Adrenal gland (tissue), 12 donors: ENCODE data around the gene ACAD11. TPM values are rescaled to one million over a fixed set of nuclear protein-coding genes. Genes with fewer than 3 reads are reported as not detected.

Source experiments
- DNase-seq, 7 donors: peaks; one replicate each; pipeline ENCODE4 v3.0.0-alpha.2; 2019 to 2020
- H3K27ac ChIP-seq, 5 donors: fragments of 200-600 bp; sonication (generic) in 4 of 5; 1 replicate in 3 of 5; 2 replicates in 2 of 5; pipeline versions ENCODE4 v1.5.1 to v1.8.0; 2016 to 2020; ENCODE audit warnings: mild to moderate bottlenecking in 1 of 5
- H3K27me3 ChIP-seq: fragments of 200-600 bp; 2 replicates; pipeline ENCODE4 v1.8.0; 2021
- H3K36me3 ChIP-seq, 2 donors: fragments of 200-600 bp; replicated peaks in 1 of 2; 1 replicate in 1 of 2; 2 replicates in 1 of 2; pipeline versions ENCODE4 v1.5.1 to v1.8.0; 2018 to 2022
- H3K4me1 ChIP-seq, 2 donors: fragments of 200-600 bp; replicated peaks in 1 of 2; 1 replicate in 1 of 2; 2 replicates in 1 of 2; pipeline versions ENCODE4 v1.5.1 to v1.8.0; 2018 to 2021
- H3K4me3 ChIP-seq, 4 donors: fragments of 200-600 bp; sonication (generic) in 3 of 4; one replicate each; pipeline ENCODE4 v1.5.1; 2016 to 2018
- H3K9me3 ChIP-seq, 3 donors: fragments of 200-600 bp; sonication (generic) in 1 of 3; replicated peaks in 1 of 3; 1 replicate in 2 of 3; 2 replicates in 1 of 3; pipeline versions ENCODE4 v1.5.1 to v1.8.0; 2016 to 2021
- CTCF ChIP-seq, 6 experiments: fragments of 450-650 bp in 4 of 6; fragments of 200-600 bp in 2 of 6; sonication (generic) in 1 of 6; IDR thresholded peaks; 1 replicate in 5 of 6; 2 replicates in 1 of 6; pipeline versions ENCODE4 v1.5.1 to v1.8.0; 2016 to 2021; ENCODE audit warnings: antibody characterized with exemption in 6 of 6, mild to moderate bottlenecking in 2 of 6, moderate library complexity in 1 of 6
- POLR2A ChIP-seq, 2 donors: fragments of 450-650 bp; IDR thresholded peaks; one replicate each; pipeline ENCODE4 v1.6.1; 2017; ENCODE audit warnings: antibody characterized with exemption in 2 of 2, mild to moderate bottlenecking in 2 of 2, moderate library complexity in 1 of 2
- WGBS, 4 donors: extraction: QIAGEN DNeasy Blood & Tissue Kit in 2 of 4; methylation state at CpG; one replicate each; pipeline versions ENCODE4 v1.1.5 to v1.1.7; 2013 to 2017; 5-methylcytosine and 5-hydroxymethylcytosine counted together
- intact Hi-C, 2 donors: fragments of 100-400 bp; cut with DNase I; formaldehyde crosslinking; loops; one replicate each; pipeline versions ENCODE4 v1.14.1 to v1.15.0; 2022 to 2023
- polyA plus RNA-seq, 3 donors: library from polyadenylated mRNA; stranded (reverse); fragments of 200-250 nt in 2 of 3; fragments of 350-450 nt in 1 of 3; fragmentation: Illumina TruSeq in 1 of 3; extraction: RNeasy Lipid Tissue Mini Kit (QIAGEN cat#74804) in 1 of 3; gene quantifications; one replicate each; pipeline ENCODE4 v1.2.3, GENCODE V29; 2013 to 2014
- total RNA-seq, 9 donors: library from RNA; depleted of rRNA in 4 of 9; stranded (reverse); fragments of >200 nt in 4 of 9; fragments of 120-200 nt in 1 of 9; fragmentation: NEBNext Ultra II Directional in 1 of 9; extraction: Animal tissue kit (Norgen Biotek cat#: 25700) in 1 of 9; gene quantifications; one replicate each; pipeline versions ENCODE4 v1.1.0 to v1.2.4, GENCODE V29; 2013 to 2023
- donor health status: healthy with polysubstance abuse.
- donor health status: Bipolar disorder and iron deficiency.
- donor health status: DM: yes; HTN: yes; CAD: no.
- donor health status: DM: no; HTN: no; CAD: no.
- donor health status: DM: no; HTN: no; CAD: no.
- donor health status: DM: yes; HTN: yes; CAD: no.

The ACAD11 gene
- total and polyA plus RNA-seq, 12 donors: 13.6 to 59.1 (median 25.6) TPM

GRCh38 chr3:132694991-132695390, 35.4 kb upstream of the ACAD11 start:
- intact Hi-C loops: no loop called here
- Histone ChIP-seq H3K4me3 (no peak overlapping the region), H3K27ac (no peak overlapping the region), H3K36me3 (peaks cover 0 to 90% of the 10 kb centered on the region in 2 donors), H3K4me1 (peaks cover 5 to 8% of the 10 kb centered on the region in 2 donors), H3K27me3 (no peaks in the 10 kb centered on the region), H3K9me3 (peaks cover 0 to 5% (median 0%) of the 10 kb centered on the region in 3 donors)
- WGBS, 4 donors: 73 to 85% (median 82%) methylated on average over 4 of the region's 4 CpGs
- DNase-seq: no peak
- TF ChIP-seq CTCF (IDR thresholded peaks at IDR 0.05) (no peak), POLR2A (IDR thresholded peaks at IDR 0.05) (no peak)

- no peak overlapping the region for H3K27ac ChIP-seq
- no peak for TF ChIP-seq CTCF (IDR thresholded peaks at IDR 0.05)
- no peak for TF ChIP-seq POLR2A (IDR thresholded peaks at IDR 0.05)
- 79 to 96% (median 93%) methylated on average over 4 of the region's 4 CpGs for WGBS, 4 donors
- H3K4me1 ChIP-seq: no peaks in the 10 kb centered on the region
- H3K4me3 ChIP-seq: no peak overlapping the region
- peaks cover 0 to 3% (median 0%) of the 10 kb centered on the region in 3 donors for H3K9me3 ChIP-seq
- H3K27me3 ChIP-seq: no peaks in the 10 kb centered on the region
- intact Hi-C loops: no loop called here
- H3K36me3 ChIP-seq: peaks cover 0 to 80% of the 10 kb centered on the region in 2 donors
- DNase-seq: no peak
Observed at GRCh38 chr3:132690040-132690439, 30.4 kb upstream of the ACAD11 start.

GRCh38 chr3:132682201-132682600, 22.6 kb upstream of the ACAD11 start:
- H3K27me3 ChIP-seq: no peaks in the 10 kb centered on the region
- no peak overlapping the region for H3K4me3 ChIP-seq
- no peak overlapping the region for H3K27ac ChIP-seq
- intact Hi-C loops: no loop called here
- no peaks in the 10 kb centered on the region for H3K4me1 ChIP-seq
- TF ChIP-seq POLR2A (IDR thresholded peaks at IDR 0.05) (no peak), CTCF (IDR thresholded peaks at IDR 0.05) (no peak)
- no peaks in the 10 kb centered on the region for H3K9me3 ChIP-seq
- peaks cover 0 to 60% of the 10 kb centered on the region in 2 donors for H3K36me3 ChIP-seq
- DNase-seq: no peak

GRCh38 chr3:132681421-132681820, 21.8 kb upstream of the ACAD11 start:
- no peak for DNase-seq
- Histone ChIP-seq H3K4me3 (no peak overlapping the region), H3K27ac (no peak overlapping the region), H3K36me3 (peaks cover 0 to 67% of the 10 kb centered on the region in 2 donors), H3K27me3 (no peaks in the 10 kb centered on the region), H3K4me1 (no peaks in the 10 kb centered on the region), H3K9me3 (no peaks in the 10 kb centered on the region)
- intact Hi-C loops: no loop called here
- WGBS, 4 donors: 94 to 98% (median 96%) methylated on average over 3 of the region's 3 CpGs
- TF ChIP-seq CTCF (IDR thresholded peaks at IDR 0.05) (no peak), POLR2A (IDR thresholded peaks at IDR 0.05) (no peak)
